GM12892 (cell line): ENCODE data around the gene IL1F10.

Source experiments
- POLR2A ChIP-seq: IDR thresholded peaks from 2 replicates; pipeline ENCODE4 v1.6.1; 2011; ENCODE audit warnings: low read depth, low read length, control low read depth
- POLR2AphosphoS5 ChIP-seq: IDR thresholded peaks from 2 replicates; pipeline ENCODE4 v1.6.1; 2011; ENCODE audit warnings: low read depth, low read length, control low read depth

GRCh38 chr2:113114996-113115395 is 47.2 kb downstream of the IL1F10 start:
- TF ChIP-seq POLR2A (no peak), POLR2AphosphoS5 (no peak)
